ENCODE results near the gene AUP1. TPM values are rescaled to one million over a fixed set of nuclear protein-coding genes. Genes with fewer than 3 reads are reported as not detected.

AUP1 gene
- total and polyA plus RNA-seq, 9 of the 15 experiments (the other 6 are each of a cell fraction or from before 2014, with no cell fraction given), result 70.7 to 245 (median 165) TPM

GRCh38 chr2:74507145-74507925, 22.2 kb downstream of the AUP1 start, which contains the start of gene PCGF1 (continued):
- TF ChIP-seq PCBP1 (IDR thresholded peaks at IDR 0.05; ENCODE audit: low read depth, low read length, poor library complexity, severe bottlenecking) (peak; percentile 92), ZNF507 (tag; conservative IDR thresholded peaks at IDR 0.05) (no peak), LCOR (CRISPR knock-in tag; IDR thresholded peaks at IDR 0.05) (peak; percentile 80), CBX1 (IDR thresholded peaks at IDR 0.05; ENCODE audit: low read depth) (no peak), ELF4 (CRISPR knock-in tag; IDR thresholded peaks at IDR 0.05) (0 out of 2 replicates have a peak, but pooled peaks have one; percentile 15), NKRF (IDR thresholded peaks at IDR 0.05; ENCODE audit: borderline replicate concordance) (peak; percentile 74), JUNB (CRISPR knock-in tag; conservative IDR thresholded peaks at IDR 0.05) (no peak), ZNF586 (CRISPR knock-in tag; conservative IDR thresholded peaks at IDR 0.05) (no peak), ZFP36 (IDR thresholded peaks at IDR 0.05; ENCODE audit: low read depth, low read length, partially characterized antibody) (no peak), FOXK1 (CRISPR knock-in tag; IDR thresholded peaks at IDR 0.05; ENCODE audit: borderline replicate concordance) (no peak), ZNF140 (CRISPR knock-in tag; IDR thresholded peaks at IDR 0.05) (no peak), RREB1 (CRISPR knock-in tag; IDR thresholded peaks at IDR 0.05) (no peak), CBFB (CRISPR knock-in tag; IDR thresholded peaks at IDR 0.05) (no peak), CEBPZ (IDR thresholded peaks at IDR 0.05; ENCODE audit: borderline replicate concordance, low read depth, low read length) (no peak), ZNF695 (CRISPR knock-in tag; IDR thresholded peaks at IDR 0.05) (peak; percentile 30; the same call in 1 of the 2 replicates), ZNF197 (CRISPR knock-in tag; IDR thresholded peaks at IDR 0.05; ENCODE audit: low read depth) (no peak)

Measured in K562 (cell line).